Renal pelvis (tissue), 4 donors: ENCODE data around the gene ASPSCR1. TPM values are rescaled to one million over a fixed set of nuclear protein-coding genes. Genes with fewer than 3 reads are reported as not detected.
A peak's percentile ranks its signal among the peaks of the same experiment; 100 is the strongest.

Experiments
- DNase-seq: peaks from one replicate; pipeline ENCODE4 v3.0.0-alpha.2; 2013
- polyA plus RNA-seq, 3 donors: library from polyadenylated mRNA; unstranded; fragments of 120-200 nt; gene quantifications; one replicate each; pipeline ENCODE4 v1.2.1, GENCODE V29; 2013; ENCODE audit not compliant: insufficient read length in 3 of 3

Gene ASPSCR1
- polyA plus RNA-seq, 3 donors = 37.2 to 40.1 (median 37.4) TPM

DNA sequence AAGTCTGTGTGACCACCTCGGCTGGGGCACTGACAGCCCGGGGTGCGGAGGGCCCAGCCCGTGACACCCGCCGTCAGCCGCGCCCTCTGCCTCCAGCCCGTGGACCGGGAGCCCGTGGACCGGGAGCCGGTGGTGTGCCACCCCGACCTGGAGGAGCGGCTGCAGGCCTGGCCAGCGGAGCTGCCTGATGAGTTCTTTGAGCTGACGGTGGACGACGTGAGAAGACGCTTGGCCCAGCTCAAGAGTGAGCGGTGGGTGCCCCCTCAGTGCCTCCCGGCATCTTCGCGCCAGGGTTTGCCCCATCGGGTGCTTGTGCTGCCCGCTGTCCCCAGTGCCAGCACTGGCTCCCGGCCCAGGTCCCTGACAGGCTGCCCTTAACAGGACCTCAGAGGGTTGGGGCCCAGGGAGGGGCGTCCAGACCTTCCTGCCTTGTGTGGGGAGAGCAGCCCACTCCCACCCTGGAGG is 31.5 kb downstream of the ASPSCR1 start:
- no peak for DNase-seq

DNA sequence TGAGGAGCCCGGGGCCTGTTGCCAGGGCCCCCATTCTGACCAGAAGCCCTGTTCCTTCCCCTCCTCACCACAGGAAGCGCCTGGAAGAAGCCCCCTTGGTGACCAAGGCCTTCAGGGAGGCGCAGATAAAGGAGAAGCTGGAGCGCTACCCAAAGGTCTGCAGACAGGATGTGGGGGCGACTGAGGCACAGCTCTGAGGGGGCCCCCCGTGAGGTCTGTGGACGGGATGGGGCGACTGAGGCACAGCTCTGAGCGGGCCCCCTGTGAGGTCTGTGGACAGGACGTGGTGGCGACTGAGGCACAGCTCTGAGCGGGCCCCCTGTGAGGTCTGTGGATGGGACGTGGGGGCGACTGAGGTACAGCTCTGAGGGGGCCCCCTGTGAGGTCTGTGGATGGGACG is 32.0 kb downstream of the ASPSCR1 start:
- no peak for DNase-seq

DNA sequence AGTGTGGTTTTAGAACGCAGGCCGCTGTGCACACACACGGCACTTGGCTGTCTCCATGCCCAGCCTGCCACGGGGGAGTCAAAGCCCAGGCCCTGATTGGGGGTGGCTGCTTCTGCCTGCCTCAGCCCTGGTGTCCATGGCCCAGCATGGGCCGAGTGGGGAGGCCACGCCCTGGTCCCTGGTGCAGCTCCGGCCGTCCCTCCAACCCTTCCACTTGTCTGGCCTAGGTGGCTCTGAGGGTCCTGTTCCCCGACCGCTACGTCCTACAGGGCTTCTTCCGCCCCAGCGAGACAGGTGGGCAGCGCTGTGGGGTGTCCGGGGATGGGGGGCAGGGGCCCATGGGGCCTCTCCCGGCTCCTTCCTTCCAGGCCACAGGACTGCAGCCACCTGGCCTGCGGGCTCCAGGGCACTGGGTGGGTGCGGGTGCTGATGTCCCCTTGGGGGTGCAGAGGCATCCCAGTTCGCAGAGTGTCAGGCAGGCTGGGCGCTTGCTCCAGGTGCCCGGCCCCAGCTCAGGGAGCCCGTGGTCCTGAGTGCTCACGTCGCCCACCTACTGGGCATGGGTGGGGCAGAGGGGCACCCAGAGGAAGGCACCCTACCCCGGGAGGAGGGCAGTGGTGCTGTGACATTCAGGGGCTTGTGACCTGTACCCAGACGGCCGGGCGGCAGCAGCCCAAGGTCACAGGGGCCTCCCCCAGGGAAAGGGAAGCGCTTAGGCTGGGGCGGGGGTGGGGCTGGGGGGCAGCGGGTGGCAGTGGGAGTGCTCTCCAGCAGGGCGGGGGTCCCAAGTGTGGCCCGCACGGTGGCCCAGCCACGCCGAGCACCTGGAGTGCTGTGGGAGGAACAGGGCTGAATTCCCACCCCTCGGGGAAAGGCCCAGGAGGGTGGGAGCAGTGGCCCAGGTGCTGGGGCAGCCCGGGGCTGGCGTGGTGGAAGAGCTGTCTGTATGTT is 33.4 kb downstream of the ASPSCR1 start:
- DNase-seq = no peak

DNA sequence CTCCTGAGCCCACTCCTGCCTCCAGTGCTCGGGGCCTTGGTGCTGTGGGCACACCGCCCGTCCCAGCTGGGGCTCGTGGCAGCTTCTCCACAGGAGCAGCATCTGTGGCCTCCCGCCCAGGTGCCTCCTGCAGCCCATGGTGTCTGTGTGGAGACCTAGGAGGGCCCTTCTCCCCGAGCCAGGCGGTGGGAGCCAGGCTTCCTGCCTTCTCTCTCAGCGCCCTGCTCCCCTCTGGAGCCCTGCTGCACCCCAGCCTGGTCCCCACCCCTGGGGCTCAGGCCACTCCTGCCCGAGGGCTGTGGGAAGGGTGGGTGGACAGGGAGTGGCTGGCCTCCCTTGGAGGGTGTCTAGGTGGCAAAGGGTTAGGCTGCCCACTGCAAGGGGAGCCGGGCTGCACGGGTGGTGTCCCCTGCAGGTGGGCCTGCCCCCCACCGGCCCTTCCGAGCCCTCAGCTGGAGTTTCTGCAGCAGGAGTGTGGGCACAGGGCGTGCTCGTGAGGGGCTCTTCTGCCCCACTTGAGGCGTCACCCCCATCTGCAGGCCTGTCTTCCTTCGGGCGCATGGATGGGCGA is 34.3 kb downstream of the ASPSCR1 start:
- no peak for DNase-seq

DNA sequence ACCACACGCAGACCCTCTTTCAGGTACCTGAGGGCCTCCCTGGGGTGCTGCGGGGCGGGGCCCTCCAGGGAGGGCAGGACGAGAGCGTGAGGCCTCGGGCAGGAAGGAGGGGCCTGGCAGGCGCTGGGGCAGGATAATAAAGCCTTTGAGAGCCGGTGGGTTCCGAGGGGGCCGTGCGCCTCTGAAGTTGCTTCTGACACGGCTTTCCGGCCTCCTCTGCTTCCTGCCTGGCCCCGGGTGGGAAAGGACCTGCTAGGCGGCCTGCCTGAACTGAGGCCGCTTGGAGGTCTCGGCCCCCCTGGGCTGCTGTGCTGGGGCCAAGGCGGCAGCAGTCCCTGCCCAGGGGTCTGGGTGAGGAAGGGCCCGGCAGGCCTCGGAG is 34.8 kb downstream of the ASPSCR1 start:
- no peak for DNase-seq

DNA sequence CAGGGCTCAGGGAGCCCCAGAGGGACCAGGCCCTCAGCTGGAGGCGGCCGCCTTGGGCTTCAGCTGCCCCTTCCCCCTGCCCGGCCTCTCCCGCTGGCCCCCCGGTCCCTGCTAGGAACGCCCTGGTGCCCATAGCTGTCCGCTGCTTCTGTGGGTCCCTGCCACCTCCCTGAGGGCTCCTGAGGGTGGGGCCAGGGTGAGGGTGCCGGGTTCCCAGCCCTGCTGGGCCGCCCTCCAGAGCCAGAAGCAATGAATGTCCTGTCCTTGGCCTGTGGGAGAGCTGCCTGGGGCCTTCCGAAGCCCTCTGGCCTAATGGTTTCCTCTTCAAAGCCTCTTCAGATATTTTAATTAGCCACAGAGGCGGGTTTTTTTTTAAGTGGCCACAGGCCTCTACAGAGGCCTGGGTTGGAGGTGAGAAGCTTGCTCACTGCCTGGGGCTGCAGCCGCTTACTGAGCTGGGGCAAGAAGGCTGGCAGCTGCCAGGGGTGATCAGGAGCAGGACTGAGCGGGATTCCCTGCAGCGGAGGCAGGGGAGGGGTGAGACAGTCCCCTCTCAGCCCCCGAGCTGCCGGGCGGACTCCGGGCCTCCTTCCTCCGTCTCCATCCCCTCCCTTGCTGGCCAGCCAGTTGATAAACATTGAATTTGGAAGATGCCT is 35.3 kb downstream of the ASPSCR1 start:
- DNase-seq = no peak

DNA sequence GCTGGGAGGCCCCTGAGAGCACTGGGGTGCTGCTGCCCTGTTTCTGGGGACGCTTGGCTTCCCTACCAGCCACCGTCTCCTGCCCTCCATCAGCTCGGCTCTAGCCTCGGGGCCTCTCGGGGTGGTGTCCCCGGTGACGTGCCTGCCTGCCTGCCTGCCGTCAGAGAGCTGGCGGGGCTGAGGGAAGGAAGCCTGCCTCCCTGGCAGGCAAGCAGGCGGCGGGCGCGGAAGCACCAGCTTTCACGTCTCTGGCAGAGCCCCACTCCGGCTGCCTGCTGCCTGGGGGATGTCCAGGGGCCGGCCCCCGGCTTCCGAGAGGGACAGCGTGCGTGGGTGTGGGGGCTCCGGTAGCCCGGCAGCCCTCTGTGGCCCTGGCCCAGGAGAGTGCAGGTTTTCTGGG is 35.9 kb downstream of the ASPSCR1 start:
- no peak for DNase-seq

DNA sequence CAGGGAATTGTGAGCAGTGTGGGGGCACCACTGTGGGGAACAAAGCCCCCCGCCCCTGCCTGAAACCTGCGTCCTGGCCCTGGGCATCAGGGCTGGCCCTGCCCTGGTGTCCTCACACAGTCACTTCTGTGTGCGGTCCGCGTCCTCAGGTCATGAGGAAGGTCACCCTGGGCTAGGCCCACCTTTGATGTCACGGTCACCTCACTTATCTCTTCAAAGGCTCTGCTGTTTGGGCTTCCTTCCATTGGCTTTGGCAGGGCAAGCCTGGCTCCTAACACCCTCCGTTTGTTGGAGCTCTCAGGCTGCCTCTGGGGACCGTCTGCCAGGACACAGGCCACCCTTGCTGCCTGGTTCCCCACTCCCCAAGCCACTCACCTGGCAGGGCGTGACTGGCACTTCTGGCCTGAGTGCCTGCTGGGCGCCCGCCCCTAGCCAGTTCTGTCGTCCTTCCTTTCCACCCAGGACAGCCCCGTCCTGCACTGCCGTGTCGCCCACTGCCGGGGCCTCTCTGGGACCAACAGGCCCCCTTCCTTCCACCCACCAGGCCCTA is 36.4 kb downstream of the ASPSCR1 start:
- DNase-seq = no peak

DNA sequence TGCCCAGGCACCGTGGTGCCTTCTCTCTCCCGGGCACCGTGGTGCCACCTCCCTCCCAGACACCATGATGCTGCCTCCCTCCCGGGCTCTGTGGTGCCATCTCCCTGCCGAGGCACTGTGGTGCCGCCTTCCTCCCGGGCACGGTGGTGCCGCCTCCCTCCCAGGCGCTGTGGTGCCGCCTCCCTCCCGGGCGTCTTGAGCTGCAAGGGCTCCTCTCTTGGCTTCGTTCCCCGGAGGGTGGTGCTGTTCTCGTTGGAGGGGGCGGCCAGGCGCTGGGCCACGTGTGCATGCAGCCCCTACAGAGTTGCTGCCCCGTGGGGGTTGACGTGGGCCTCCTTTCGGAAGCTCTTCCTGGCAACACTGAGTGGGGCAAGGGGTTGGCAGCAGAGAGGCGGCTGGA is 37.0 kb downstream of the ASPSCR1 start:
- DNase-seq = no peak

DNA sequence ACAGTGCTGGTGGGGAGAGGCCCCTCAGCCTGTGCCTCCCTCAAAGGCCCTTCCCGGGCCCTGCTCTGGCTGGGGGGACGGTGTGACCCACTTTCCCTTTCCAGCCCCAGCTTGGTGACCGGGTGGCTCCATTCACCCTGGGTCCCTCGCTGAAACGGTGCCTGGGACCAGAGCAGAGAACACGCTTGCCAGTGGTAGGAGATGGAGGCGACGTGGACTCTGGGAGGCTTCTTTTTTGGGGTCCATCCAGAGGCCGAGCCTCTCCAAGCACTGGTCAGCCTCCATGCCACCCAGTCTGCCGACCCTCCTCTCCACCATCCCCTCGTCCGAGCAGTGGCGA is 37.5 kb downstream of the ASPSCR1 start:
- no peak for DNase-seq

DNA sequence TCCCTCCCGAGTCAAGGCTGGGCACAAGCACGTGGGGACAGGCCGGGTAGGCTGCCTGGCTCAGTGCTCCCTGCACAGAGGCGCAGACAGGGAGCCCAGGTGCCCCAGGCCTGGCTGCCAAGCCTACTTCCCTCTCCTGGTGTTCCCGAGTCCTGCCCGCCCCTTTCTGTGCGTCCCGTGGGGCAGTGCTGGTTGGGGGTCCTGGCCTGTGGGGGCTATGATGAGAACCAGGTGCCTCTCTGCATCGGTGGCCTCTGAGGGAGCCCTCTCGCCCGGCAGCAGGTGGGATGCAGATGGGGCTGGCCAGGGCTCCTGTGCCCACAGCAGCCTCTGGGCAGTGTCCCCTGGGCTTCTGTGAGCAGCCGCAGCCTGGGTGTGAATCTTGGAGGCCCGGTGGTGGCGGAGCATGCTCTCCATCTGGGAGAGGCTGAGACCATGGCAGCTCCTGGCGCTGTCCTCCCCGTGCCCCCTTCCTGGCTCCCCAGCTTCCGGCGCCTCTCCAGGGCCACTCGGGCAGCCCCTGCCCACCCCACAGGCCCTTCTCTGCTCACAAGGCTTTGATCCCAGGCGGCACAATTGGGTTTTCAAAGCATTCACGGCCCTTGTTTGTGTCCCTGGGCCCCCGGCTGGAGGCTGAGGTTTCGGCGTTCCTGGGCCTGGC is 38.0 kb downstream of the ASPSCR1 start:
- DNase-seq = no peak

DNA sequence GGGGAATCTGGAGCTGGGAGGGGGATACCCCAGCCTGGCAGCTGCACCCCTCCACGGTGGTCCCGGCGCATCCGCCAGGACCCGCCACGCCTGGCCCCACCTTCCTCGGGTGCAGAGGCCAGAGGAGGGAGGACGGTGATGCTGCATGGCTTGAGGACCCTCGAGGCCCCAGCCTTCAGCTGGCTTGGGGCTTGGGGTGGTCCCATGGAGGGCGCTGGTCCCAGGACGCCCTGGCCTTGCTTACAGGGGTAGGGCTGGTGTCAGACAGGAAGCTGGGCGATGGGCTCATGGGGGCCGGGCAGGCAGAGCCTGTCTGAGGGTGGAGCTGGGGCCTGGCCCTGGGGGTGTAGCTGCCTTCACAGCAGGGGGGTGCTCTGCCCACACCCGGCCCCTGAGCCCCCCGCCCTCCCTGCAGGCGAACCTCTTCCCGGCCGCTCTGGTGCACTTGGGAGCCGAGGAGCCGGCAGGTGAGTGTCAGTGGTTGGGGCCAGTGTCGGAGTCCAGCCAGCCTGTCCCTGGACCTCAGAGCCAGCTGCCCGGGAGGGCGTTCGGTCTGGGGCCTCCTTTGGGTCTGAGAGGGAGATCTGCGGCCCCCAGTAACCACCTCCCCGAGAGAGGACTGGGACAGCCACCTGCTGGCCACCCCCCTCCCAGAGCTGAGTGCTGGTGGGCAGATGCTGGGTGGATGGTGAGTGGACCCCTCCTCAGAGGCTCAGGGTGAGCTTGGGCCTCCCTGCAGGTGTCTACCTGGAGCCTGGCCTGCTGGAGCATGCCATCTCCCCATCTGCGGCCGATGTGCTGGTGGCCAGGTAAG is 38.8 kb downstream of the ASPSCR1 start:
- DNase-seq = no peak

DNA sequence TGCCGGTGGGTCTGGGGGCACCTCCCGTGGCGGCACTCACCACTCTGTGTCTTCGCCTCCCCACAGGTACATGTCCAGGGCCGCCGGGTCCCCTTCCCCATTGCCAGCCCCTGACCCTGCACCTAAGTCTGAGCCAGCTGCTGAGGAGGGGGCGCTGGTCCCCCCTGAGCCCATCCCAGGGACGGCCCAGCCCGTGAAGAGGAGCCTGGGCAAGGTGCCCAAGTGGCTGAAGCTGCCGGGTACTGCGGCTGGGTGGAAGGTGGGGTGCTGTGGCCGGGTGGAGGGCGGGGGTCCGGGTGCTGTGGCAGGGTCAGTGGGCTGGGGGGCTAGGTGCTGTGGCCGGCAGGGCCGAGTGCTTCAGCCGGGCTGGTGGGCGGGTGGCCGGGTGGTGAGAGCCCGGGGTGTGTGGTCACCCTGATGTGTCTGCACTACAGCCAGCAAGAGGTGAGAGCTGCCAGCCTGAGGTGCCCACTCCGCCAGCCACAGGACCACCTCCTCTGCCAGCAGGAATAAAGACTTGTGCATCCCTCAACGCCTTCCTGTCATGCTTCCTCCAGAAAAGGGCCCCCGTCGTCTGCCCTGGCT is 39.5 kb downstream of the ASPSCR1 start:
- DNase-seq = no peak

DNA sequence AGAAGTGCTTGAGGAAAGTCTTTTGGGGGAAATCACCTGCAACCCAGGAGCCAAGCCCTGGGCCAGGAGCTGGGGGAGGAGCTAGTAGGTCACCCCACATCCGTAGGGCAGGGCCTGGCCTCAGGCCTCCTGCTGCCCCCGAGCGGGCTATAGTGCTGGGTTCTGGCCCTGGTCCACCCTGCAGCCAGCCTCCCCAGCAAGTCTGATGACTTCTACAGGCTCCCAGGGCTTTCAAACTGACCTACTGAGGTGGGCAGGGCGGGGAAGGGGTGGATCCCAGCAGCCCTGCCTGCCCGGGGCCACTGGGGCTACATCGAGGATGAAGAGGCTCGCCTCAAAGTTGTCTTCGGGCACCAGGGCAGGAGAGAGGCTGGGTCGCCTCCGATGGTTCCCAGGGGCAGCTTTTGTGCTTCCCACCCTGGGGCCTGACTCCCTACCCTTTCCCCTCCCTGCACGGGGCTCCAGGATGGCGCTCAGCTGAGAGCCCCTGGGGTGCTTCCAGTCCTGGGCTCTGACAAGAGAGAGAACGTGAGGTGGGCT is 40.3 kb downstream of the ASPSCR1 start:
- no peak for DNase-seq

DNA sequence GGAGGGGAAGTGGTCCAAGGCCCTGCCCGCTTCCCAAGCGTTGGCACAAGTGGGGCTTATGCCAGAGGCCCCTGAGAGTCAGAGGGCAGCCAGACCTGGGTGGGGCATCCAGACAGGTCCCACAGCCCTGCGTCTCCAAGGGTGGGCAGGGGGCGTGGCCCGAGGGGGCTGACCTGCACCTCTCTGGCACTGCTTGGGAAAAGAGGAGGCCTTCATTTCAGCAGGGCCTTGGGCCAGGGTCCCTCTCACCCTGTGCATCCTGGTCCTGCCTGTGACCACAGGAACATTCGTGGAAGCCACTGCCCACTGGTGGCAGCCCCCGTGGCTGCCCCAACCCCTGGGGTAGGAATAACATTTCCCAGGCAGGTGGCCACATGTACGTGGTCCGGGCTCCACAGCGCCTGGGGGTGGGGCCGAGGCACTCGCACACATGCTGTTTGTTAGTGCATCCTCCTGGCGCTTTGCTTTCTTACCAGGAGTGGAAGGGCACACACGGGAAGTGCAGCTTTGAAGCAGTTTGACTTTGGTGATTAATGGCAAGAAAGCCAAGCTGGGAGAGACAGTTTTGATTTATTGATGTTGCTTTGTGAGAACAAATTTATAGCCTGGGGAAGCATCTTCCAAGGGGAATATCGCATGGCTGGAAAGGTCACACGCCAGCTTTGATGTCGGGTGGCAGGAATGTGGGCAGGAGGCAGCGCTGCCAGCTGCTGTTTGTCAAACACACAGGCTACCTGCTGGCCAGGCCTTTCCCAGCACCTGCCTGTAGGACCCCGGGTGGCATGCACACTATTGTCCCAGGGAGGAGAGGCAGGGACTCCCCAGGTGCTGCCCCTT is 40.9 kb downstream of the ASPSCR1 start:
- DNase-seq = peak; percentile 82

DNA sequence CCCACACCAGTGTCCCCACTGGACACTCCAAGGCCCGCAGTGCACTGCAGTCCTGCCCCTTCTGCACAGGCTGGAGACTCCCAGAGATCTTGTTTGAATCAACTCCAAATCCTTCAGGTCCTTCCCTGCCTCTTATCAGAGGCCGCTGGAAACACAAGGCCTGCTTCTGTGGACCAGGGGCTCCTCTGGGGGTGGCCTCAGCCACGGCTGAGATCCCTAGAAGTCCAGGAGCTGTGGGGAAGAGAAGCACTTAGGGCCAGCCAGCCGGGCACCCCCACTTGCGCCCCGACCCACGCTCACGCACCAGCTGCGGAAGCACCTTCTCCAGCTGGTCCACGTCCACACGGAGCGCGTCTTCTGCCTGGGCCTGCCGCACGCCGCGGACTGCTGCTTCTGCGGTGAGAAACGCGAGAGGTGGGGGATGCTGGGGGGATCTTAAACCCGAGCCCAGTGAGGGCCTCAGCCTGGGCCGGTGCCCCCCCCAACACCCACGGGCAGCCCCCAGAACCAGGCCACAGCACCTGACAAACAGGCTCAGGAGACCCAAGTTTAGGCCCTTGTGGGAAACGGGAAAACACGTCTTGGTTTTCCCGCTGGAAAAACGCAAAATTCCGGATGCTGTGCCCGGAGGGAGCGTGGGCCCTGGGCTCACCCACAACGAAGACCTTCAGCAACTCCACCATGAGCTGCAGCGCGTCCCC is 41.7 kb downstream of the ASPSCR1 start:
- DNase-seq = no peak

DNA sequence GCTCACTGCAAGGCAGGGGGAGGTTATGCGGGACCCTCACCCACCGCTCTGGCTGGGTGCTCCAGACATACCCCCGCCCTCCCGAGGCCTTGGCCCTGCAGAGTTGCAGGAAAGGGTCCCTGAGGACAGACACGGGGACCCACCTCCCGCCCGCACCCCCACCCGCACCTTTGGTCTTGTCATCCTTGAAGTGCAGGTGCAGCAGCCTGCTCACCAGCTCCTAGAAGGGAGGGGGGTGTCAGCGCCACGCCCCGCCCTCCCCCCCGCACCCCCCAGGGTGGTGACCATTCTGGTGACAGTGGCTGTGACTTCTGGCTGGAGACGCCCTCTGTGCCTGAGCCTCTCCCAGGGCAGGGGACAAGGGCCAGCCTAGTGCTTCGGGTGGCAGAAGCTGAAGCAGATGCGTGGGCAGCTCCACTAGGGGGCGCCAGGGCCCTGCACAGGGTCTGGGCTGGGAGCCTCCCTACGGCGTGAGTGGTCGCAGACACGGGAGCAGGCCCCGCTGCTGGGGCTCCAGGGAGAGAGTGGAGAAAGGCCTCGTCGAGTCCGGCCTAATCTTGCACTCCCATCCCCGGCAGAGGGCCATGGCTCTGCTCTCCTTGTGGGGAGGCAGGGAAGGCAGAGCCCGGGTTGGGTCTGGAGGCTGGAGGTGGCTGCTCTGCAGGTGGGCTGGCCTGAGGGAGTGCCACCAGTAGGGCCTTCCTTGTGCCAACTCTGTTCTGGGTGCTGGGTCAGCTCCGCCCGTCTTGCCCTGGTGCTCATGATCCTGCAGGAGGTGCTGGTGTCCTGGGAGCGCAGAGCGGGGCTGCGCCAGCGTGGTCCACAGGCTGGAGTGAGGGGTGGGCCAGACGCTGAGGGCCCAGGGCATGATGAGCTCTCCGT is 42.5 kb downstream of the ASPSCR1 start:
- DNase-seq = no peak

DNA sequence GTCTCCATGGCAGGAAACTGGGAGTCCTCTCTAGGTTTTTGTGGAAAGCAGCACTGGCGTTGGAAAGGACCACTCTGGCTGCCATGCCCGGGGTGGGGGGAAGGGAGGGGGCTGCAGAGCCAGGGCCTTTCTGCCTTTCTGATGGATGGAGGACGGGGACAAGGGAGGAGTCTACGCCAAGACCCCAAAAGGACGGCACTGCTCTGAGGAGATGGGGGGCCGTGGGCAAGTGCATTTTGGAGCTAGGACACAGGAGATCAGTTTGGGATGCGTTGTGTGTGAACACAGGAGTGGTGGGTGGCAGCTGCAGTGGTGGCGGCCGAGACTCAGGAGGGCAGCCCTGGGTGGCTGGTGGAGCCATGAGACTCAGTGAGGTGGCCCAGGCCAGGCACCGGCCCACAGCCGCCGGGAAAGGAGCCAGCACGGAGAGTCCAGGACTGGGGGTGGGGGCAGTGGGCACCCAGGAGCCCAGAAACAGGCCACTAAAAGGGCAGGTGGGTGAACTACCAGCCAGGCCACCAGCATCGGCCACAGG is 43.2 kb downstream of the ASPSCR1 start:
- DNase-seq = no peak
